ENCODE results near the gene ENAH. TPM values are rescaled to one million over a fixed set of nuclear protein-coding genes. Genes with fewer than 3 reads are reported as not detected.
"Not testable (repeated sequence)": the region's sequence is repeated elsewhere in the genome, so short reads cannot be mapped to it uniquely, and the experiment has no call there.

ENAH gene
- polyA plus RNA-seq, 1 donor from 2014 or later = 0.04 TPM

DNA sequence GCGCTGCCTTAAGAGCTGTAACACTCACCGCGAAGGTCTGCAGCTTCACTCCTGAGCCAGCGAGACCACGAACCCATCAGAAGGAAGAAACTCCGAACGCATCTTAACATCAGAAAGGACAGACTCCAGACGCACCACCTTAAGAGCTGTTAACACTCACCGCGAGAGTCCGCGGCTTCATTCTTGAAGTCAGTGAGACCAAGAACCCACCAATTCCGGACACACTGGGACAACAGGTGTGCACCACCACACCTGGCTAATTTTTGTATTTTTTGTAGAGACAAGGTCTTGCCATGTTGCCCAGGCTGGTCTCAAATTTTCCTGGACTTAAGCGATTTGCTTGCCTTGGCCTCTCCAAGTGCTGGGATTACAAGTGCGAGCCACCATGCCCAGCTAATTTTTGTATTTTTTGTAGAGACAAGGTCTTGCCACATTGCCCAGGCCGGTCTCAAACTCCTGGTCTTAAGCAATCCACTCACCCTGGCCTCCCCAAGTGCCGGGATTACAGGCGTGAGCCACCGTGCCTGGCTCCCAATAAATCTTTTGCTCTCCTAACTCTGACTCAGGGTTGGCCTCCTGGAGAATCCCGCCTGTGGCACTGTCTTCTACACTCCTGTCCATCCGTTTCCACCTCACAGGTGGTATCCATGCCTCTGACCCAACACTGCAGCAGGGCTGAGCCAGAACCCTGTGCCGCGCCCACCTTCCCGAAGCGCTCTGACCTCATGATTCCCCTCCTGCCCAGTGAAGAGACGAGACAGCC, 179.1 kb downstream of the ENAH start:
- H3K9me3 Mint-ChIP-seq, H3K27me3 Mint-ChIP-seq, H3K36me3 Mint-ChIP-seq: not testable (repeated sequence)
- Mint-ChIP-seq H3K4me3 (peak overlapping the region in 1 of 4 donors; percentile 48), H3K27ac (peak overlapping the region in 2 of 3 donors; percentile 75 to 95), H3K4me1 (peaks cover 22 to 26% (median 24%) of the 10 kb centered on the region in 3 donors)

GRCh38 chr1:225473266-225473665, 179.7 kb downstream of the ENAH start:
- H3K27me3 Mint-ChIP-seq, H3K36me3 Mint-ChIP-seq, H3K9me3 Mint-ChIP-seq: not testable (repeated sequence)
- peaks cover 22 to 28% (median 24%) of the 10 kb centered on the region in 3 donors for H3K4me1 Mint-ChIP-seq
- H3K4me3 Mint-ChIP-seq = peak overlapping the region in 1 of 4 donors; percentile 13
- H3K27ac Mint-ChIP-seq = peak overlapping the region in 2 of 3 donors; percentile 33 to 95

- H3K27me3 Mint-ChIP-seq = no peaks in the 10 kb centered on the region
- H3K9me3 Mint-ChIP-seq = no peaks in the 10 kb centered on the region
- no peaks in the 10 kb centered on the region for H3K36me3 Mint-ChIP-seq
- peaks cover 16 to 32% (median 20%) of the 10 kb centered on the region in 3 donors for H3K4me1 Mint-ChIP-seq
- peak overlapping the region in 1 of 3 donors; percentile 90 for H3K27ac Mint-ChIP-seq
- peak overlapping the region in 1 of 4 donors; percentile 26 for H3K4me3 Mint-ChIP-seq
Measured at GRCh38 chr1:225471453-225472301, 181.2 kb downstream of the ENAH start.

GRCh38 chr1:225471109-225471452, 181.8 kb downstream of the ENAH start:
- peak overlapping the region in 1 of 4 donors; percentile 26 for H3K4me3 Mint-ChIP-seq
- H3K36me3 Mint-ChIP-seq = no peaks in the 10 kb centered on the region
- peaks cover 16 to 31% (median 18%) of the 10 kb centered on the region in 3 donors for H3K4me1 Mint-ChIP-seq
- H3K27me3 Mint-ChIP-seq = no peaks in the 10 kb centered on the region
- no peaks in the 10 kb centered on the region for H3K9me3 Mint-ChIP-seq
- peak overlapping the region; percentile 28 to 90 (median 60) for H3K27ac Mint-ChIP-seq

- H3K4me1 Mint-ChIP-seq = peaks cover 17 to 31% (median 19%) of the 10 kb centered on the region in 3 donors
- H3K27ac Mint-ChIP-seq = peak overlapping the region in 2 of 3 donors; percentile 60 to 90
- H3K4me3 Mint-ChIP-seq = peak overlapping the region in 1 of 4 donors; percentile 55
- H3K27me3 Mint-ChIP-seq = no peaks in the 10 kb centered on the region
- no peaks in the 10 kb centered on the region for H3K36me3 Mint-ChIP-seq
- H3K9me3 Mint-ChIP-seq = no peaks in the 10 kb centered on the region
Measured at GRCh38 chr1:225470211-225471108, 182.5 kb downstream of the ENAH start.

DNA sequence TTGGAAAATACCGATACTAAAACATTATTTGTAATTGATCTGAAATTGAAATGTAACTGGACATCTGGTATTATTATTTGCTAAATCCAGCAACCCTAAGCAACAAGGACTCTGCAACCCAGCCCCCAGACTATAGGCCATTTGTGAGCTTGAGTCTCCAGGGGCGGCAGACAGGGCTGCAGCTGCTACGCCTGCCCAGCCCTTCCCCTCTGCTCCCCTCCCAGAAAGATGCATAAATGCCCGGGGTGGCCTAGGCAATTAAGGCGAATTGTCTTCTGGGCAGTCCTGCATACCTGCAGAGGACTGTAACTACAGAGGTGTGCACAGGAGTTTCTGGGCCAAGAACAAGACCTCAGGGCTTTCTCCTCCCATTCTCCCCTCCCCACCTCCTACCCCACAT, 183.9 kb downstream of the ENAH start:
- Mint-ChIP-seq H3K4me3 (peak overlapping the region; percentile 44 to 98 (median 96)), H3K36me3 (no peaks in the 10 kb centered on the region), H3K4me1 (peaks cover 17 to 24% (median 23%) of the 10 kb centered on the region in 3 donors), H3K9me3 (no peaks in the 10 kb centered on the region), H3K27ac (peak overlapping the region; percentile 98 to 99 (median 98)), H3K27me3 (no peaks in the 10 kb centered on the region)

GRCh38 chr1:225468270-225469020, 184.5 kb downstream of the ENAH start:
- H3K4me1 Mint-ChIP-seq = peaks cover 16 to 23% (median 21%) of the 10 kb centered on the region in 3 donors
- no peaks in the 10 kb centered on the region for H3K36me3 Mint-ChIP-seq
- no peaks in the 10 kb centered on the region for H3K9me3 Mint-ChIP-seq
- peak overlapping the region; percentile 98 to 99 (median 98) for H3K27ac Mint-ChIP-seq
- no peaks in the 10 kb centered on the region for H3K27me3 Mint-ChIP-seq
- H3K4me3 Mint-ChIP-seq = peak overlapping the region; percentile 87 to 98 (median 96)

- no peaks in the 10 kb centered on the region for H3K36me3 Mint-ChIP-seq
- H3K4me1 Mint-ChIP-seq = peaks cover 19 to 22% (median 22%) of the 10 kb centered on the region in 3 donors
- no peaks in the 10 kb centered on the region for H3K9me3 Mint-ChIP-seq
- no peaks in the 10 kb centered on the region for H3K27me3 Mint-ChIP-seq
- peak overlapping the region; percentile 98 to 99 (median 98) for H3K27ac Mint-ChIP-seq
- H3K4me3 Mint-ChIP-seq = peak overlapping the region; percentile 87 to 98 (median 96)
Measured at GRCh38 chr1:225467193-225468020, 185.5 kb downstream of the ENAH start.

- Mint-ChIP-seq H3K4me1 (peaks cover 19 to 22% (median 22%) of the 10 kb centered on the region in 3 donors), H3K4me3 (peak overlapping the region; percentile 87 to 98 (median 96)), H3K36me3 (no peaks in the 10 kb centered on the region), H3K9me3 (no peaks in the 10 kb centered on the region), H3K27ac (peak overlapping the region; percentile 98 to 99 (median 98)), H3K27me3 (no peaks in the 10 kb centered on the region)
Measured at GRCh38 chr1:225466848-225467192, 186.1 kb downstream of the ENAH start.

- H3K27ac Mint-ChIP-seq = peak overlapping the region; percentile 84 to 99 (median 98)
- H3K4me1 Mint-ChIP-seq = peaks cover 19 to 22% (median 22%) of the 10 kb centered on the region in 3 donors
- no peaks in the 10 kb centered on the region for H3K27me3 Mint-ChIP-seq
- H3K36me3 Mint-ChIP-seq = no peaks in the 10 kb centered on the region
- H3K9me3 Mint-ChIP-seq = no peaks in the 10 kb centered on the region
- H3K4me3 Mint-ChIP-seq = peak overlapping the region in 3 of 4 donors; percentile 63 to 76 (median 73)
Measured at GRCh38 chr1:225465793-225466517, 187.0 kb downstream of the ENAH start.

DNA sequence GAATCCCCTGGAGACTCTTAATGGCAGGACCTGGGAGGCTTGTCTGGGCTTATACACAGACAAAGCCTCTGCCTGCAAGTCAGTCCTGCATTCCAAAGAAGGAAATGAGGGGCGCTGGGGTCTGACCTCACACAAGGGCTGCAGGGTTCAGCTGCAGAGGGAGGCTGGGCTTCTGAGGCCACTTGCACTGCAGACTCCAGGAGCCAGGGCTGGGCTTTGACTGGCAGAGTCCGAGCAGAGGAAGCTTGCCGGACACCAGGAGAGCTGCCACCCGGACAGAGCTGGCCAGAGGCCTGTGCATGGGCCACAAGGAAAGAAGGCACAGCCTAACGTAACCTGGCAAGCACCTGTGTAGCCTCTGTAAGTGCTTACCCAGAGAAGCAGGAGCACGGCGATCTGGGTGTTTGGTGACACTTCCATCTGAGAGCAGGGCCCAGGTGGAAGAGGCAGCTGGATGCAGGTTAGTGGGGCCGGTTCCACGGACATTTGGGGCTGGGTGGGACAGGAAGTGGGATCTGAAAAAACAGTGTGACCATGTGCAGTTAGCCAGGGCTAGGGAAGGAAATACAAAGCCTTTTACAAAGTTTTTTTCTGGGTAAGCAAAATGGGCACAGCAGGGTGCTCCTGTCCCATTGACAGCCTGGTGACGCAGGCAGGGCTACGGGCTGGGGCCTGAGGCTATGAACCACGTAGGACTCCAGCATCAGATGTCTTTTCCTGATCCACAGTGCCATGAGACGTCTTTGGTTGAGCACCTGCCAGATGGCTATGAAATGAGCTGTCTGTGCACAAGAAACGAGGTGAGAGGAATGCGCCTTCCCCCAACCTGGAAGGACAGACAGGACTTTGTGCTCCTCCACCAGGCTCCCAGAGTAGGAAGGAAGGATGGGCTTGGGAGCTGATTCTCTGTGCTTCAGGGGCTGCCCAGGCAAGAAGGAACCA, 187.8 kb downstream of the ENAH start:
- no peaks in the 10 kb centered on the region for H3K36me3 Mint-ChIP-seq
- peaks cover 19 to 25% (median 25%) of the 10 kb centered on the region in 3 donors for H3K4me1 Mint-ChIP-seq
- no peaks in the 10 kb centered on the region for H3K27me3 Mint-ChIP-seq
- peak overlapping the region; percentile 76 to 99 (median 76) for H3K27ac Mint-ChIP-seq
- peak overlapping the region in 2 of 4 donors; percentile 63 to 76 for H3K4me3 Mint-ChIP-seq
- H3K9me3 Mint-ChIP-seq = no peaks in the 10 kb centered on the region
